Stimulated activated CD8-positive, alpha-beta memory T cell treated with anti-CD3 and anti-CD28 coated beads, Interleukin-4, amount 100 ng/mL, for 24 hours (primary cell): Measurements from ENCODE around the gene ADGRF1.
"Not testable (repeated sequence)": the region's sequence is repeated elsewhere in the genome, so short reads cannot be mapped to it uniquely, and the experiment has no call there.

Experiments
- DNase-seq: peaks from one replicate; pipeline ENCODE4 v3.0.0-alpha.2; 2020; ENCODE audit warnings: low read depth

Gene ADGRF1

DNA sequence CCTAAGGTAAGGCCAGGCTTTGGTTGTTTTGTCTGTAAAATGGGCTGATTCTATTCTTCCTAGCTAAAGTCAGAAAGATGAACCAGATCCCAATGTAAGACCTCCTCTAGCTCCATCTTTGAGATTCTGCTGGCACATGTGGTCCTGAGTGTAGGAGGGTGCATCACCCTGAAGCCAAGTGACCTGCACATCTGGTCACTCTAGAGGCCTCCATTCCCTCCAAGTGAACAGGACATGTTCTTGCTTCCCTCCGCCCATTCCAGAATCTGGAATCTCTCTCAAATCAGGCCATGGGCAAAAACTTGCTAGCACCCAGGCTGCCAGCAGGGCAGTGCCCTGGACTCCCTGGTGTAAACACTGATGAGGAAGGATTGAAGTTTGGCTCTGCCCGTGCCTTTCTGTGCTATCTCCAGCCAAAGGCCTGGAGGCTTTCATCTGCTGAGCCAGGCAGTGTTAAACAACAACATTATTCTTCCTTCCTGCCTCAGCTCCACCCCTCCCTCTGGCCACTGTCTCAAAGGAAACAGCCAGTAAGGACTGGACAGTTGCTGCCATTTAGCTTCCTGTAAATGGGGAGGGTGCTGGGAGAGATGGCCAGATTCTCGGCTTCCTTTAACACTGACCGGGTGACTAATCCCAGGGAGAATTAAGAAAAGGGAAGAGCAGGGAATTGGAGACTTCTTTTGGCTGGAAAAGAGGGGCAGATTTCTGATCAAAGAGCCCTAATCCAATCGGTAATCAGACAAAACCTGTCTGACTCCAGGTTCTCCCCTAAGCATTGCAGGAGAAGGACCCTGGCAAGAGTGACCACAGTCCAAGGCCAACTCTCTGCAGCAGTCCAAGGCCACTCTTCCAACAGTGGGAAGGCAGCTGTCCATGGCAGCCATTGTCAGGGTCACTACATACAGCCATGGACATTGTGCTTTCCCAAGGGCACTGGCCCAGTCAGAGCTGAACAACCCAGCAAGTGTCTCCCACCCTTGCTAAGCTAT is 19.5 kb upstream of the ADGRF1 start:
- DNase-seq, result no peak

DNA sequence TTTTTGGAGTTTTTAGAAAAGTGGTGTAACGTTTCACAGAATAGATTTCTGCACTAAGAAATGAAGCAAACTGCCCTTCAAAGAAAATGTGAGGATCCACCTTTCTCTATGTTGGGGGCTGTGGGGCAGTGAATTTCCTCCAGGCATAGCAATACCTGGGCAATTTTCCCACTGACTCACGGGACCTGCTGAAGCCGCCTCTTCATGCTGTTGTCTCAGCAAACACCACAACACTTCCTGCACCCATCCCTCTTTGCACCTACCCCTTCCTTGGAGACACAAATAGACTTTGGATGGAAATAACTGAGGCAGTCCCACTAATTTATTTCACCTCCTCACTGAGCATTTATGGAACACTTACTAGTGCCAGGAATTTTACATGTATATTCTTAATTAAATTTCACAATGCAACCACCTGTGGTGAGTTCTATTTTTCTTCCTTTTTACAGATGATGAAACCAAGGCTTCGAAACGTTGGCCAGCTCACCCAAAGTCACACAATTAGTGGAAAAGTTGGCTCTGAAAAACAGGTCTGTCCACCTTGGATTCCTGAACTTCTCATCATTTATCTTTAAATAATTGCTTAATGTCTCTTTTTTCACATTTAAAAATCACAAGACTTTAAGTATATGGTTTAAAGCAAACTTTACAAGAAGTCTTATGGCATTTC is 17.2 kb upstream of the ADGRF1 start:
- no peak for DNase-seq

DNA sequence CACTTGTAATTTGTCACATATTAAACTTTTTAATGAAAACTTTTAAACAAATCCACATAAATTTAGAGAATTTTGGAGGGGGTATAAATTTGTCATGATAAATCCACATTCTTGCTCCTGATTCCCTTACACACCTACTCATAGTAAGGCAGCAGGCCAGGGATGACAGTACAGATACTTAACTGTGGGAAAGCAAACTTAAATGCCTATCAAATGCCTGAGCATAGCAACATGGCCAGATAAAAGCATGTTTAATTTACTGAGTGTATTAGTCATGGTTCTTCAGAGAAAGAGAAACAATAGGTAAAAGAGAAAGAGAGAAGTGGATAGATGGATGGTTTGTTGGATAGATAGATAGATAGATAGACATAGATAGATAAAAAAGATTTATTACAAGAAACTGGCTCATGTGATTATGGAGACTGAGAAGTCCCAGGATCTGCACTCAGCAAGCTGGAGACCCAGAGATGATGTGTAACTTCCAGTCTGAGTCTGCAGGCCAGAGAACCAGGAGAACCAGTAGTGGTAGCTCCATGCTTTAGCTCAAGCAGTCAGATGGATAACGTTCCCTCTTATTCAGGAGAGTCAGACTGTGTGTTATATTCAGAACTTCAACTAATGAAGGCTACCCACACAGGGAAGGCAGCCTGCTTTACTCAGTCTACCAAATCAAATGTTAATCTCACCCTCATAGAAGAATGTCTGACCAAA is 15.9 kb upstream of the ADGRF1 start:
- DNase-seq, result no peak

DNA sequence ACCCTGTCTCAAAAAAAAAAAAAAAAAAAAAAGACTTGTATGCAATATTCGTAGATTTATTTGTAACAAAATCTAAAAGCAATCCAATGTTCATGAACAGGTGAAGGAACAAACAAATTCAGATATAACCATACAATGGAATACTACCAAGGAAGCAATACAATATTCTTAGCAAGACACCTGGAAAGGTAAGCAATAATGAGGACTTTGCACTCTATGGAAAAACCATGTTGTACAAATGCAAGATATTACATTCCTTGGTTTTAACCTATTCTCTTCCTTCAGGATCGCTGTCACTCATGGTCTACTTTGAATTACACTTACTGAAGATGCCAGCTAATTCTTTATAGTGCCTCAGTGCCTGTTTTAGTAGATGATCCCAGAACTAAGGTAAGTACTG is 14.7 kb upstream of the ADGRF1 start:
- no peak for DNase-seq

DNA sequence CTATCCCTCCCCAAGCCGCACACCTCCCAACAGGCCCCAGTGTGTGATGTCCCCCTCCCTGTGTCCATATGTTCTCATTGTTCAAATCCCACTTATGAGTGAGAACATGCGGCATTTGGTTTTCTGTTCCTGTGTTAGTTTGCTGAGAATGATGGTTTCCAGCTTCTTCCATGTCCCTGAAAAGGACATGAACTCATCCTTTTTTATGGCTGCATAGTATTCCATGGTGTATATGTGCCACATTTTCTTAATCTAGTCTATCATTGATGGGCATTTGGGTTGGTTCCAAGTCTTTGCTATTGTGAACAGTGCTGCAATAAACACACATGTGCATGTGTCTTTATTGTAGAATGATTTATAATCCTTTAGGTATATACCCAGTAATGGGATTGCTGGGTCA is 12.2 kb upstream of the ADGRF1 start:
- not testable (repeated sequence) for DNase-seq

DNA sequence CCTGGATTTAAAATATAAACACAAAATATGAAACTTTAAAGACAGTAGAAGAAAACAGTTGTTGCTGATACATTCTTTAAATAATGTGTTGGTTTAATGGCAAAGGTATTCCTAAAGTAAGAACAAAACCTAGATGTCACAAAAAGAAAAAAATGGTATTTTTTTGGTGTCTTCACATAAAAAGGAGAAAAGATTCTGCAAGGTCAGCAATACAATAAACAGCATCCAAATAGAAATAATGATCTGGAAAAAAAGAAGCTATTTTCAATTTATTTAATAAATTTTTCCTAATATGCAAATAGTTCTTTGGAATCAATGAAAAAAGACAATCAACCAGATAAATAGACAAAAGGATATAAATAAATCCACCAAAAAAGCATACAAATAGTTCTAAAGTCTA is 6.5 kb upstream of the ADGRF1 start:
- no peak for DNase-seq

DNA sequence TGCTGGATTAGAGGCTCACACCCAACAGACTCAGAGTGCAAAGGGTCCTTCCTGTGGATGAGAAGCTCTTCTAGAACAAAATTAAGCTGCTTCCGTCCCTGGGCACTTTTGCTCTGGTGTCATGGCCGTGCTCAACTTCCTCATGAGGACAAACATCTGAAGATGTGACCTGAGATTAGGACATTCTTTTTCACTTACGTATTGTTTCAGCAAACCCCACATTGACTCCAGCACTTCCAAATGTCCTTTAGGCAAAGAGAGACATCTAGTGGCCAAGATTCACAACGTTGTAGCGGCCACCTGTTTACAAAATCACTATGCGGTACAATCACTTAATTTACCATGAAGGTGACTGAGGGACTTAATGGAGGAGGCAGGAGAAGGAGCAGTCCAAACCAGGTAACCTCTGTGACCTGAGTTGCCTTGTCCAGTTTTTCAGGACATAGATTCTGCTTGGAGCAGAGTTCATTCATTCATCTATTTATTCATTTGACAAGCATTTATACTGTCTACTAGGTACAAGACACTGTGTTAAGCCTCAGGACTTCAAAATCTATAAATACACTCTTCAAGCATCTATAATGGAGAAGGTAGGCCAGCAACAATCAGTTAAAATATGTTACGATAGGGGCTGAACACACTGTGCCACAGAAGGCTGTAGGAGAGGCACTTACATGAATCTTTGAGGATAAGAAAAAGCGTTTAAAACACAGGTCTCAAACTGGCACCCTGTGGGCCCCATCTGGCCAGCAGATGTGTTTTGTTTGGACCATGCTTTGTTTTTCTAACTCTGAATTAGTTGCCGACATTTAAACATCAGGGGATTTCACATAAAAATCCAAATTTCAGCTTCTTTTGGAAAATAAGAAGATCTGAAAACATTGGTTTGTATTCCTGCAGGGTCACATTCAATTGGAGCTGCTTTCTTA is 5.6 kb upstream of the ADGRF1 start:
- no peak for DNase-seq

DNA sequence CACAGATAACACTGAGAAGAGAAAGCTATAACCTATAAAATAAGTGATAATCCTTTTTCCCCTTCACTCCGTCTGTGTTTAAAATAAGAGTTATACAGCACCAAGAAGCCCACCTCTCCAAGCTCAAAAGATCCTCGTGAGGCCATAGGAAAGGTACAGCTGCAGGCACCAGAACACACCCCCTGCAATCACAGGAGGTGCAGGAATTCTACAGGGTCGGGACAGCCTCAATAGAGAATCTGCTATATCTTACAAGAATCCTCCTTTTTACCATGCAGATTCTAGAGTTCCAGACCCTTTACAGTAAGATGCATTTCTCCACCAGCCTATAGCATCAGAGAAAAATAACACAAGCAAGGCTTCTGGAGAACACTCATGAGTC is 5.0 kb upstream of the ADGRF1 start:
- no peak for DNase-seq

DNA sequence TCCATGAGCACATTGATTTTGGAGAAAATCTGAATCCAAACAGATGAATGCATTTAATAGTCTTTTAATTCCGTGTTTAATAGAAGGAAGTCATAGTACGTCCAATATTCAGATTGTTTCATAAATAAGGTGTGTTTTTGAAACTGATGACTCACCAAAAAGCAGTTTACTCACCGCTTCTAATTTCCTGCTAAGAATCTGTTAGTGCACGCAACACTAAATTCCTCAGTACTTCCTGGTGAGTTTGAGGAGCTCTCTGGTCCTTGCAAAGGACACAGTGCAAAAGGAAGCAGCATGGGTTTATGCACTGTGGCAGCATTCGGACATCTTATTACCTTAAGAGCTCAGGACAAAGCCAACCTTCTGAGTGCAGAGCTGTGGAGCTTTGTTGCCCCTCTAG is 2.3 kb upstream of the ADGRF1 start:
- DNase-seq, result no peak

DNA sequence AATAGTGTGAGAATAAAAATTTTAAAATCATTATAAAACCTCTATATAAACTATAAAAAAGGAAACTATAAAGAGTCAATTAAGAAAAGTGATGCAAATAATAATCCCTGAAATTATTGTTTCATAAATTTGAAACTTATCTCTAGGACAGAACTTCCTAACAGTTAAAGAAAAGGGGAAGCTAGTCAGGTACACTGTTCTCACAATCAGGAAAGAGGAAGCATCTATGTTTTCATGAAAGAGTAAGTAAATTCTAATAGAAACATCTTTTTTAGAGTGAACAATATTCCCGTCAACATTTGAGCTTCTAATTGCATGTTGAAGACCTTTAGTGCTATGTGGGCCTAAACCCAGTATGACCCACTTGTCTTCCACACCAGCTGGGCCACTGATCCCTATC is 1.2 kb upstream of the ADGRF1 start:
- DNase-seq, result no peak

DNA sequence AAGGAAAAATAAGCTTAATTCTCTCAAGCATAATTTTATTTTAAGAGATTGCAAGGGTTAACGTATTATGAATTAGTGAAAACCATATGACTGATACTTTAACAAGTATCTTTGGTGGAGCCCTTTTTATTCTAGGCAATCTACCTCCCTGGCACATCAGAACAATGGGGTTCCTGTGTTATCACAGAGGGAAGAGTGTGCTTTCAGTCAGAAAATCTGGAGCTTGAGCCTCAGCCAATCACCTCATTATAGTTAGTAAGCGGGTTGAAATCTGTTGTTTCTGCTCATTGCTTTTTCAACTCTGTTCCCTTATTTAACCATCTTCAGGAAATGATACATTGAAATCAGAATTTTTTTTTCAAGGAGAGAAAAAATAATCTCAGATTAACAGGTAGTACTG is 391 bp downstream of the ADGRF1 start:
- DNase-seq, result no peak

DNA sequence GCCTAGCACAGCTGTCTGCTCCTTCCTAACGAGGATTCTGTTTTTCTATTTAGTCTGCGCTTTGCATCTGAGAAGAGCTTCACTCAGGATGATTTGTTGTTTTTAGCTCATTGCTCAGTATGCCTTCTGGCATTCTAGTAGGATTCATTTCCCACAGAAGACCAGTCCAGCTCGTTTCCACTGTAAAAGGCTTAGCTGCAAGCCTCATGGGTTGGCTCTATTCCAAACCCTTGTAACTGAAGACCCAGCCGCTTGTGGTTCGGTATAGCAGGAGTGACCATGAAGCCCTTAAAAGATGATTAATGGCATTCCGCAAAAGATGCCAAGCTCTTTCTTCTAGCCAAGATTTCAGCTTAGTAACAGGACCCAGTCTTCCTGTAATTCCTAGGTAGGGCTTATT is 7.2 kb downstream of the ADGRF1 start:
- no peak for DNase-seq

DNA sequence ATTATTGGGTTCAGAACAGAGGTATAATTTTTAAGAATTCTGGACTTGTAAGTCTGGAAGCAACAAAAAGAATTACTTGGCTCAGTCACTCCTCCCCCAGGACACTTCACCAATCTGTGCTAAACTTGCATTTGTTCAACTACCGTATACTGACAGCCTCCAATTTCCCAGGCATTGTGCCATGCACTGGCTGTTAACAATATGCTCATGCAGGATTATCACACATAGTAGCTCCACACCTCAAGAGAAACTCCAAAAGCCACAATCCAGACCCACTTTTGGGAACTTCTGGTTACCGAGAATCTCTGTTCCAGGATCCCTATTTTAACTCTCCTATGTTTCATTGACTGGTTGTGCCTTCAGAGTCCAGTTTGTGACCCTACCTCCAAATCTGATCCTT is 7.7 kb downstream of the ADGRF1 start:
- no peak for DNase-seq

DNA sequence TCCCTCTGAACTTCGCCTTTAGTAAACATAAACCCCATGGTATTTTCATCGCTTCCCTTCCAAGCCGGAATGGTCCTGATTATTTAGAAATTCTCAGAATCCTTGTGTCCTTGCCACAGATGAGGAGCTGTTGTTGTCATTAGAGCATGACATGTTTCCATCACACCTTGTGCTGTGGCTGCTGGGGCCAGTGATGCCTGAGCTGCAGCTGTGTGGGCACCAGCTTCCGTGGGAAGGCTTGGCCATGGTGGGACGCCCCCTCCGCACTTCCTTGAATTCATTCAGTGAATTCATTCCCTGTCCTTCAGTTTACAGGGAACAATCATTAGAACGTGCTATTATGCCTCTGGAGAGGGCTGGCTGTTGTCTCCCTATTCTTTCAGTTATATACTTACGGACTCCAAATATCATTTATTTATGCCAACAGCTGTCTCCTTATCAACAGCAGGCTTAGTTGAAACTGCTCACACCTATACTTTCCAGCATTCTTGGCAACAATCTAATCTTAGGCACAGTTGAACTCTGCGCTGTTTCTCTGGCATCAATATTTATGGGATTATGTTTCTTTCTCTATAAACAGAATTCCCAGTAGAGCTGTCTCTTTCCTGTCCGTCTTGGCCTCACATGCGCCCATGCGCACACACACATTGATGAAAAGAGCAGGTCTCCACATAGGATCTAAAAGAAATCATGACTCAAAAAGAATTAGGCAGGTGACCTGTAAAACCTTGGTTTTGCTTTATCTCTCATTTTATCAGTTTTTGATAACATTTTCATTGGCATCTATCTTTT is 9.0 kb downstream of the ADGRF1 start:
- no peak for DNase-seq

DNA sequence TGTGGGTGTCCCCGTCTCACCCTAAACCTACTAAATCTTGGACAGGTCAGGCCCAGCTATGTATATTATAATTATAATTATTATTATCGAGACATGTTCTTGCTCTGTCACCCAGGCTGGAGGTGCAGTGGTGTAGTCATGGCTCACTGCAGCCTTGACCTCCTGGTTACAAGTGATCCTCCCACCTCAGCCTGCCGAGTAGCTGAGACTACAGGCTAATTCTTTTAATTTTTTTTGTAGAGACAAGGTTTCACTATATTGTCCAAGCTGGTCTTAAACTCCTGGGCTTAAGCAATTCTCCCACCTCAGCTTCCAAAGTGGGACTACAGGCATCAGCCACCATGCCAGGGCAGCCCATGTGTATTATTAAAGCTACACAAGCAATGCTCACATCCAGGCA is 10.5 kb downstream of the ADGRF1 start:
- DNase-seq, result no peak

DNA sequence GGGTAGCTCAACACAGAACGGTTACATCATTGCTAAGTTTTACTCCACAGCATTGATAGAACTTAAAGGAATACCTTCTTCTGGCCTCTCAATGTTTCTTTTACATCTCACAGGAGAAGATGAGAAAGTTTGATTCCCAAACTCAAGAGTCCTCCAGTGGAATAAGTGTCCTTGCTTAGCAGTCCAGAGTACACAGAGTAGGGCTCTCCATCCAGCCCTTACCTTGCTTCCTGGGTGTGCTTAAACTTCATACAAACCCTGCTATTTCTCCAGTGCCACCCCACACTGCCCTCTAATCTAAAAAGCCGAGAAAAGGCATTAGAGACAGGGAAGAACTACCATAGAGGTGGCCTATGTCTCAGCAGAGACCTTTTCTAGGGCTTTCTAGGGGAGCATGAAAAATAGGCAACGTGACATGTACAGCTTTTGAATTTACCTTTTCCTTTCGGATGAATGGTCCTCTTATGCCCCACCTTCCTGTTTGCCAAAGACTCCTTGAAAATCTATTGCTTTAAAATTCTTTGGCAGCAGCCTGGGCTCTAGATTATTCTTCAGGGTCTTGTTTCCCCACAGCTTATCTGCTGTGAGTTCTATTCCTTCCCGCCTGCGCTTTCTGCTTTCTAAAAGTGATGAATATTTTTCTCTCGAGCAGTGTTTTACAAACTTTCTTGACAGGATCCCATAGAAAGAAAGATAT is 12.1 kb downstream of the ADGRF1 start:
- DNase-seq, result no peak

DNA sequence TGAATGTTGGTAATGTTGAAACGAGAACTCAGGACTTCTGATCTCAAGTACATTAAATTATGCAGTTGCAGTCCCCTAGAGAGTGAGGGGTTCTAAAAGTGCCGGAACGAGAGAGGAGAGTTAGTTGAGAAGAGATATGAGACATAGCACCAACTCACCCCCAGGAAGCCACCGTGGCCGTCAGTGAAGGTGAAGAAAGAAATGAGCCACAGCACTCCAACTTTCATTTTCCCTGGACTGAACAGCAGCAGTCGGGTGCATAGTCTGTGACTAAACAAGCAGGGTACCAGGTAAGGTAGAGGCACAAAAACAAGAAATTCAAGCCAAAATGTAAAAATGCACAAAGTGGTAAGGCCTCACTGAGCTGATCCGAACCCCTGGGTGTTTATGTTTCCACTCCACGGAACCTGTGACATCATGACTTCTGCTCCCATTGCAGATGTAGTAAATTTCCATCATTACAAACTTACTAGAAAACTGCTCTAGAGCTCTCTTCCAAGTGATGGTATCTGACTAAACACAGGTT is 13.2 kb downstream of the ADGRF1 start:
- no peak for DNase-seq

DNA sequence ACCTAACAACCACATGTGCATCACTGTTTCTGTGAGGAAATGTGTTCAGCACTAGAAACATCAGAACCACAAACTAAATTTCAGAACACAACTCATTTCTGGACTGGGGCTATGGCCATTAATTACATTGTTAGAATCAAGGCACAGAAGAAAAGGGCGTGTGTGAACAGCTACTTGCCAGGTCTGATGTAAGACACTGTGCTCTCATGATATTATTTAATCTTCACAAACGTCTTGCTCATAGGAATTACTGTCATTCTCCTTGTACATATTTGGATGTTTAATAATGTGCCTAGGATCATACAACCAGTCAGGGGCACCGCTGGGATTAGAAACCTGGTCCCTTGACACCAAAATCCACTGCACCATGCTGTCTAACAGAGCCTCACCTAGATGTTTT is 14.8 kb downstream of the ADGRF1 start:
- no peak for DNase-seq

DNA sequence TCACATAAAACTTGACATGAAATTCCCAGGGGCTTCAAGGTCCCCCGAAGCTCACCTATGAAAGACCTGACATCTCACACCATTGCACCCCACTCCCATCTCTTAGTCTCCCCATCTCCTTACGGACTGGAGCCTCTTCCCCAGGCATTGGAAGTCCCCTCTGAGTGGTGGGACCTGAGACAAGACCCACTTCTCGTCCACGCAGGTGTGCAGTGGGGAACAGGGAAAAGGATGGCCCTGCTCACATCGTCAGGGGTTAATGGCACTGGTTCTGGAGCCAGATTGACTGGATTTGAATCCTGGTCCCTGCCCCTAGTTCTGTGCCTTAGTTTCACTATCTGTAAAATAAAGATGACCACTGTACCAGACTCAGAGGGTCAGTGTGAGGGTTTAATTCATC is 15.5 kb downstream of the ADGRF1 start:
- no peak for DNase-seq

DNA sequence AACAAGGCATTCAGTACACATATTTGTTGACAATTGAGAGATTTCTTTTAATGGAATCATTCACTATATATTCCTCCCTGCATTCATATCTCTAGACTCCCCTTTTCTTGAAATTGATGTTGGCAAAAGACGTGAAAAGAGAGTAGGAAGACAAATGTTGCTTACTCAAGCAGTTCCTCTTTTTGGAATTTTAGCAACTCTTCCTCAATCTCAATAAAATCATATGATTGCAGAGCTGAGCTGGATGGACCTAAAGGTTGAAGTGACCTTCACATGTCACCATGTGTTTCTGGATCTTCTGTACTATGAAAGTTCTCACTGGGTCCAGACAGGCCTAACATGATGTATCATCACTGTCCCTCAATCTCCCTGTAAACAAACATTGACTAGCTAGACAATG is 18.6 kb downstream of the ADGRF1 start:
- DNase-seq, result no peak
